NCI-H524 treated with DMSO at 0.1 percent for 48 hours (cell line): ENCODE results near the gene NAIF1.
"Not testable (repeated sequence)": the region's sequence is repeated elsewhere in the genome, so short reads cannot be mapped to it uniquely, and the experiment has no call there.

Experiments used
- DNase-seq: peaks from one replicate; lab custom pipeline; 2025; lab: John Stamatoyannopoulos, UW

The NAIF1 gene

GRCh38 chr9:128059365-128059983, 7.6 kb downstream of the NAIF1 start:
- no peak for DNase-seq

- DNase-seq: no peak
These were observed 9.3 kb downstream of the NAIF1 start for GRCh38 chr9:128057724-128058409.

GRCh38 chr9:128056887-128057723, 10.0 kb downstream of the NAIF1 start:
- DNase-seq: no peak

GRCh38 chr9:128056086-128056485, 11.0 kb downstream of the NAIF1 start:
- no peak for DNase-seq

- DNase-seq: no peak
These were observed 11.6 kb downstream of the NAIF1 start for GRCh38 chr9:128055344-128056040.

- DNase-seq: no peak
These were observed 13.0 kb downstream of the NAIF1 start for GRCh38 chr9:128054087-128054486.

- DNase-seq: no peak
These were observed 13.6 kb downstream of the NAIF1 start for GRCh38 chr9:128053560-128053959.

GRCh38 chr9:128051932-128052709, 15.0 kb downstream of the NAIF1 start:
- DNase-seq: no peak

GRCh38 chr9:128049843-128050242, 17.3 kb downstream of the NAIF1 start:
- DNase-seq: no peak

- no peak for DNase-seq
These were observed 18.5 kb downstream of the NAIF1 start for GRCh38 chr9:128048663-128049062.

- DNase-seq: no peak
These were observed 19.9 kb downstream of the NAIF1 start for GRCh38 chr9:128047231-128047630.

- no peak for DNase-seq
These were observed 21.3 kb downstream of the NAIF1 start for GRCh38 chr9:128045831-128046230.

- DNase-seq: not testable (repeated sequence)
These were observed 21.7 kb downstream of the NAIF1 start for GRCh38 chr9:128045409-128045808.

GRCh38 chr9:128043467-128043868, 23.7 kb downstream of the NAIF1 start:
- DNase-seq: no peak

GRCh38 chr9:128042043-128042442, 25.1 kb downstream of the NAIF1 start:
- no peak for DNase-seq

- not testable (repeated sequence) for DNase-seq
These were observed 26.3 kb downstream of the NAIF1 start for GRCh38 chr9:128040783-128041182.

GRCh38 chr9:128036522-128036921, 30.6 kb downstream of the NAIF1 start:
- DNase-seq: not testable (repeated sequence)

GRCh38 chr9:128034821-128035652, 32.1 kb downstream of the NAIF1 start:
- DNase-seq: peak; percentile 61

- DNase-seq: no peak
These were observed 33.5 kb downstream of the NAIF1 start for GRCh38 chr9:128033609-128034008.

GRCh38 chr9:128027705-128028104, 39.4 kb downstream of the NAIF1 start:
- no peak for DNase-seq
